HEK293 (cell line): ENCODE measurements around the gene ANKRD63.

Experiments used
- CTCF ChIA-PET: fragments of 350-600 bp; formaldehyde crosslinking; extraction: SDS; loops from one replicate; lab custom pipeline; 2021; ENCODE audit warnings: antibody characterized with exemption; lab: Yijun Ruan, JAX
- POLR2A ChIA-PET: fragments of 300-600 bp; formaldehyde crosslinking; extraction: SDS; loops from one replicate; lab custom pipeline; 2020; ENCODE audit warnings: antibody characterized with exemption, inconsistent platforms; lab: Yijun Ruan, JAX
- H3K27ac ChIP-seq: fragments of 200-500 bp; sonication (Bioruptor generic); 2 replicates; pipeline ENCODE4 v1.5.1; 2014; ENCODE audit warnings: low read depth, low read length, control low read depth, inconsistent platforms; ENCODE audit errors: extremely low read depth
- H3K36me3 ChIP-seq, 2 experiments: fragments of 200-500 bp in 1 of 2; sonication (Bioruptor generic) in 1 of 2; 1 replicate in 1 of 2; 2 replicates in 1 of 2; pipeline ENCODE4 v1.5.1; 2014 to 2017; ENCODE audit warnings: inconsistent platforms in 2 of 2, low read length in 2 of 2; ENCODE audit not compliant: control insufficient read depth in 2 of 2, insufficient read depth in 1 of 2
- H3K4me1 ChIP-seq: fragments of 200-500 bp; sonication (Bioruptor generic); 2 replicates; pipeline ENCODE4 v1.5.1; 2014; ENCODE audit warnings: mild to moderate bottlenecking, low read length, inconsistent platforms; ENCODE audit not compliant: control insufficient read depth, insufficient read depth
- H3K4me3 ChIP-seq: 2 replicates; pipeline ENCODE4 v1.5.1; 2011; ENCODE audit warnings: low read depth, mild to moderate bottlenecking, control low read depth, low read length, moderate library complexity
- H3K9me3 ChIP-seq: fragments of 200-500 bp; sonication (Bioruptor generic); 2 replicates; pipeline ENCODE4 v1.5.1; 2014; ENCODE audit warnings: low read depth, low read length, inconsistent platforms; ENCODE audit not compliant: control insufficient read depth, insufficient read depth
- GLIS1 ChIP-seq: fragments of 450-650 bp; formaldehyde crosslinking; IDR thresholded peaks from 2 replicates; pipeline ENCODE4 v1.5.1; 2016; ENCODE audit warnings: missing biosample characterization, missing genetic modification characterization
- SCRT1 ChIP-seq: fragments of 450-650 bp; formaldehyde crosslinking; IDR thresholded peaks from 2 replicates; pipeline ENCODE4 v1.5.1; 2016; ENCODE audit warnings: missing biosample characterization, missing genetic modification characterization, borderline replicate concordance
- TCF7L2 ChIP-seq: IDR thresholded peaks from 2 replicates; pipeline ENCODE4 v1.6.1; 2011; ENCODE audit warnings: low read depth, mild to moderate bottlenecking, inconsistent platforms, low read length, moderate library complexity, borderline replicate concordance
- ZBTB1 ChIP-seq: fragments of 450-650 bp; formaldehyde crosslinking; IDR thresholded peaks from 2 replicates; pipeline ENCODE4 v1.5.1; 2016; ENCODE audit warnings: missing biosample characterization, missing genetic modification characterization
- ZFHX2 ChIP-seq: fragments of 450-650 bp; formaldehyde crosslinking; conservative IDR thresholded peaks from 2 replicates; pipeline ENCODE4 v1.5.1; 2016; ENCODE audit warnings: missing biosample characterization, missing genetic modification characterization
- ZFP3 ChIP-seq: fragments of 450-650 bp; formaldehyde crosslinking; IDR thresholded peaks from 2 replicates; pipeline ENCODE4 v1.5.1; 2016; ENCODE audit warnings: low read depth, missing biosample characterization, missing genetic modification characterization
- ZIC2 ChIP-seq: fragments of 450-650 bp; formaldehyde crosslinking; IDR thresholded peaks from 2 replicates; pipeline ENCODE4 v1.5.1; 2016; ENCODE audit warnings: missing biosample characterization, missing genetic modification characterization
- ZNF202 ChIP-seq: fragments of 450-650 bp; formaldehyde crosslinking; IDR thresholded peaks from 2 replicates; pipeline ENCODE4 v1.5.1; 2016; ENCODE audit warnings: missing biosample characterization, missing genetic modification characterization, borderline replicate concordance
- ZNF335 ChIP-seq: fragments of 450-650 bp; formaldehyde crosslinking; conservative IDR thresholded peaks from 2 replicates; pipeline ENCODE4 v1.5.1; 2016; ENCODE audit warnings: missing biosample characterization, missing genetic modification characterization
- ZNF341 ChIP-seq: fragments of 450-650 bp; formaldehyde crosslinking; IDR thresholded peaks from 2 replicates; pipeline ENCODE4; 2016; ENCODE audit warnings: low read depth, missing biosample characterization, missing genetic modification characterization
- ZNF530 ChIP-seq: fragments of 450-650 bp; formaldehyde crosslinking; IDR thresholded peaks from 2 replicates; pipeline ENCODE4 v1.5.1; 2016; ENCODE audit warnings: low read depth, missing biosample characterization, missing genetic modification characterization
- ZNF623 ChIP-seq: fragments of 450-650 bp; formaldehyde crosslinking; IDR thresholded peaks from 2 replicates; pipeline ENCODE4 v1.5.1; 2016; ENCODE audit warnings: missing biosample characterization, missing genetic modification characterization
- ZNF654 ChIP-seq: fragments of 450-650 bp; formaldehyde crosslinking; IDR thresholded peaks from 2 replicates; pipeline ENCODE4 v1.5.1; 2016; ENCODE audit warnings: low read depth, missing biosample characterization, missing genetic modification characterization
- ZNF747 ChIP-seq: fragments of 450-650 bp; formaldehyde crosslinking; IDR thresholded peaks from 2 replicates; pipeline ENCODE4 v1.5.1; 2016; ENCODE audit warnings: missing biosample characterization, missing genetic modification characterization
- ZNF776 ChIP-seq: fragments of 450-650 bp; formaldehyde crosslinking; IDR thresholded peaks from 2 replicates; pipeline ENCODE4 v1.5.0; 2017; ENCODE audit warnings: missing biosample characterization, missing genetic modification characterization, borderline replicate concordance
- ZNF830 ChIP-seq: fragments of 450-650 bp; IDR thresholded peaks from 2 replicates; pipeline ENCODE4 v1.5.0; 2018; ENCODE audit warnings: missing biosample characterization, missing genetic modification characterization, low read depth, mild to moderate bottlenecking, moderate library complexity
- ZSCAN16 ChIP-seq: fragments of 450-650 bp; formaldehyde crosslinking; IDR thresholded peaks from 2 replicates; pipeline ENCODE4 v1.5.1; 2016; ENCODE audit warnings: missing biosample characterization, missing genetic modification characterization
- TF ChIP-seq, protein P1 (sequence below): fragments of 450-650 bp; formaldehyde crosslinking; IDR thresholded peaks from 2 replicates; pipeline ENCODE4 v1.5.1; 2016; ENCODE audit warnings: missing biosample characterization, missing genetic modification characterization
- TF ChIP-seq, protein P2 (sequence below): fragments of 450-650 bp; formaldehyde crosslinking; IDR thresholded peaks from 2 replicates; pipeline ENCODE4 v1.5.1; 2016; ENCODE audit warnings: missing biosample characterization, missing genetic modification characterization, borderline replicate concordance
- TF ChIP-seq, protein P3 (sequence below): fragments of 450-650 bp; formaldehyde crosslinking; IDR thresholded peaks from 2 replicates; pipeline ENCODE4 v1.5.1; 2016; ENCODE audit warnings: missing biosample characterization, missing genetic modification characterization
- TF ChIP-seq, protein P4 (sequence below): fragments of 450-650 bp; formaldehyde crosslinking; IDR thresholded peaks from 2 replicates; pipeline ENCODE4 v1.5.1; 2016; ENCODE audit warnings: missing biosample characterization, missing genetic modification characterization

Gene ANKRD63

DNA sequence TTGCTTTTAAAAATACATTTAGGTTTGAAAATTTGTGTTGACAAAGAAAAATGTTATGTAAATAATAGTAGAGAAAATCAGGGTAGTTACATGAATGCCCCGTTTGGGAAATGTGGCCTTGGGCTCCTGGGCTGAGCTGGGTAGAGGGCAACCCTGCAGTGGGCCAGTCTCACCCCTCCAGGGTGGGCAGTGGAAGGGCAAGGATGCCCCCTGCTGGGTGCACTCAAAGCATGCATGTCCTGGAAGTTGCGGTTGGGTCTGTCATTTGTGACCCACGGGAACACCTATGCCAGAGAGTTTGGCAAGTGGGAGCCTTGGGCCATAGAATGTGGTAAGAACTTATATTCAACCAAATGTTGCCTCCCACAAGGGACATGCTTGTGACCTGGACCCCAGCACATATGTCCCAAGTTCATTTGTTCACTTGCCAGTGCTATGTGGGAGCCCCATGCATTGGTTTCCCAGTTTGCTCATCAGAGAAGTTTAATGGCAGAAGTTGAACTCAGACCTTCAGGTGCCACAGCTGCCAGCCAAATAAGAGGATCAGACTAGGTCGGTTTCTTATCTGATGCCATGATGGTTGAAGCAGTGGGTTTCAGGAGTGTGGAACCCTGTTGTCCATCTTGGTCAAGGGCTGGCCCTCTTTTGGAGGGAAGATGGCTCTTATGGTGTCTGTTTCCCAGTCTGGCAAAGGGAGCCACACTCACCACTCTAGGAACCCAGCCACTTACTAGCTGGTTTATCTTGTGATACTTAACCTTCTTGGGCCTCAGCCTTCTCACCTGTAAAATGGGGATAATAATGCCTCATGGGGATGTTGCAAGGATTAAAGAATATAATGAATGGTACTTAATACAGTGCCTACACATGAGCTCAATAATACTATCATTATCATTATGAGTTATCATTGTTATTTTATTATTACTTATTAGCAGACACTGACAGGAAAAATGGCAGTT is 27.4 kb upstream of the ANKRD63 start (continued):
- TF ChIP-seq, protein P1, sequence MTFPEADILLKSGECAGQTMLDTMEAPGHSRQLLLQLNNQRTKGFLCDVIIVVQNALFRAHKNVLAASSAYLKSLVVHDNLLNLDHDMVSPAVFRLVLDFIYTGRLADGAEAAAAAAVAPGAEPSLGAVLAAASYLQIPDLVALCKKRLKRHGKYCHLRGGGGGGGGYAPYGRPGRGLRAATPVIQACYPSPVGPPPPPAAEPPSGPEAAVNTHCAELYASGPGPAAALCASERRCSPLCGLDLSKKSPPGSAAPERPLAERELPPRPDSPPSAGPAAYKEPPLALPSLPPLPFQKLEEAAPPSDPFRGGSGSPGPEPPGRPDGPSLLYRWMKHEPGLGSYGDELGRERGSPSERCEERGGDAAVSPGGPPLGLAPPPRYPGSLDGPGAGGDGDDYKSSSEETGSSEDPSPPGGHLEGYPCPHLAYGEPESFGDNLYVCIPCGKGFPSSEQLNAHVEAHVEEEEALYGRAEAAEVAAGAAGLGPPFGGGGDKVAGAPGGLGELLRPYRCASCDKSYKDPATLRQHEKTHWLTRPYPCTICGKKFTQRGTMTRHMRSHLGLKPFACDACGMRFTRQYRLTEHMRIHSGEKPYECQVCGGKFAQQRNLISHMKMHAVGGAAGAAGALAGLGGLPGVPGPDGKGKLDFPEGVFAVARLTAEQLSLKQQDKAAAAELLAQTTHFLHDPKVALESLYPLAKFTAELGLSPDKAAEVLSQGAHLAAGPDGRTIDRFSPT (tag by site-specific recombination), result peak; percentile 24; the same call in 1 of the 2 replicates
- TF ChIP-seq ZNF530 (tag by site-specific recombination) (no peak), ZNF830 (tag by site-specific recombination) (no peak), ZNF776 (tag by site-specific recombination) (no peak), ZNF654 (tag by site-specific recombination) (peak; percentile 85), ZBTB1 (tag by site-specific recombination) (no peak)

DNA sequence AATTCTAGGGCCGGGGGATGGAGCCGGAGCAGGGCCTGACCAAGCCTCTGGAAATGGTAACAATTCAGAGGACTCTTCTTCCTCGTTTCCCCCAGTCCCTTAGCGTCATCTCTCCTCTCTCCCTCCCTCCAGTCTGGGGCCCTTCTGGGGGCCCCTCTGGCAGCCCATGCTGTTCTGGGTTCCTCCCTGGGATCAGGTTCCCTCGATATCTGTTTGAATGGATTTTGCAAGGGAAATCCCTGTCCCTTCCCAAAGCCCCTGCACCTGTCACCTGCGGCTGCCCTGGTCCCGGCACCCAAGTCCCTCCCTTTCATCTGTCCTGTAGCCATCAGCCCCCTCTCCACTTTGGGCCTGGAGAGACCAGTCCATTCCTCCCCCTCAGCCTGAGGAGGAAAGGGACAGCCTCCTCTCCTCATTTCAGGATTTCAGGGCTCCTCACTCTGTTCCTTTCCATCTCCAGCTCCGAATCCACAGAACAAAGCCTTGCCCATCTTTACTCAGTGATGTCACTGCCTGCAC is 26.5 kb upstream of the ANKRD63 start:
- Histone ChIP-seq H3K9me3 (no peaks in the 10 kb centered on the region), H3K4me1 (no peaks in the 10 kb centered on the region; the same call in 1 of the 2 replicates), H3K27ac (no peak overlapping the region), H3K36me3 (no peaks in the 10 kb centered on the region), H3K4me3 (no peak overlapping the region)
- peak; percentile 60 for TF ChIP-seq ZNF341 (tag by site-specific recombination)
- no peak for TF ChIP-seq ZNF747 (tag by site-specific recombination)
- no peak for TF ChIP-seq ZNF202
- TF ChIP-seq, protein P2, sequence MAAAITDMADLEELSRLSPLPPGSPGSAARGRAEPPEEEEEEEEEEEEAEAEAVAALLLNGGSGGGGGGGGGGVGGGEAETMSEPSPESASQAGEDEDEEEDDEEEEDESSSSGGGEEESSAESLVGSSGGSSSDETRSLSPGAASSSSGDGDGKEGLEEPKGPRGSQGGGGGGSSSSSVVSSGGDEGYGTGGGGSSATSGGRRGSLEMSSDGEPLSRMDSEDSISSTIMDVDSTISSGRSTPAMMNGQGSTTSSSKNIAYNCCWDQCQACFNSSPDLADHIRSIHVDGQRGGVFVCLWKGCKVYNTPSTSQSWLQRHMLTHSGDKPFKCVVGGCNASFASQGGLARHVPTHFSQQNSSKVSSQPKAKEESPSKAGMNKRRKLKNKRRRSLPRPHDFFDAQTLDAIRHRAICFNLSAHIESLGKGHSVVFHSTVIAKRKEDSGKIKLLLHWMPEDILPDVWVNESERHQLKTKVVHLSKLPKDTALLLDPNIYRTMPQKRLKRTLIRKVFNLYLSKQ, result no peak
- TF ChIP-seq ZNF623 (tag by site-specific recombination), result no peak
- TF ChIP-seq ZFP3 (tag by site-specific recombination), result no peak
- POLR2A ChIA-PET, result interaction anchor here (1.2 to 1.8 kb wide), 2 partner anchors 18 to 30 kb away, joined by 4 to 6 read pairs; no protein-coding TSS in a partner anchor
- CTCF ChIA-PET, result interaction anchor here (0.7 to 16.0 kb wide), 19 partner anchors 8 to 262 kb away, joined by 3 to 248 read pairs (median 7); partner anchors contain the start of gene ANKRD63

DNA sequence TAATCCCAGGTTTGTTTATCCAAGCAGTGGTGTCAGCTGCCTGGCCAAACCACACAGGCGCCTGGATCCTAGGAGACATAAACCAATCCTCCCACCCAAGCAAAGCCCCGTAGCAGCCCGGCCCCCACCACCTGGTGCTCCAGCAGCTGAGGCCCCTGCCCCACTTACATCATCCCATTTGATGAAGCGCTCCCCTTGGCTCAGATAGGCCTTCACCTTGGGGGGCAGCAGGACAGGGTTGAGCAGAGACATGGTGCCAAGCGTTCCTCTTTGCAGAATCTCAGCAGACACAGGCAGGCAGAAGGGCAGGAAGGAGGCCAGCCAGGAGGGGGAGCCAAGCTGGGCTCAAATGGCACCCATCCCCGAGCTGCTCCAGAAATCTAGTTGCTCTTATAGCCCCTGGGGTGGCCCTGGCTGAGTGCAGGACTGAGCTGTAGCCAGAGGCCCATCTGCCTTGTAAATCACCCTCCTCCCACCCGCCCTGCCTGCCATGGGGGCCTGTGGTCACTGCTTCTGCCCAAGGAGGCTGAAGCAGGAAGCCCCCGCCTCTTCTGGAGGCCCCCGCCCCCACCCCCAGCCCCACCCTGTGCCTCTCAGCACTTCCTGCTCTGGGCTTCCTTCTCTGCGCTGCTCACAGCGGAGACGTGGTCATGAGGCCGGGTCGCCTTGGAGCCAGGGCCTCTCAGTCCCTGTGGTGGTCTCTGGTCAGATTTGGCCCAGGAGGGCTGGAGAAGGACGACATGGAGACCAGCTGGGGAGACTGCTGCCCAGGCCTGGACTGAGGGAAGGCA is 24.8 kb upstream of the ANKRD63 start, which contains the start of gene PLCB2:
TSS of gene PLCB2 (minus strand) at position 515 of the 791 bp plus-strand sequence. CDS start at position 252, 263 bp downstream.
- Histone ChIP-seq H3K4me3 (no peak within 1 kb of the TSS), H3K4me1 (no peaks in the 10 kb centered on the region), H3K36me3 (no peaks in the 10 kb centered on the region), H3K9me3 (no peaks in the 10 kb centered on the region), H3K27ac (no peak within 1 kb of the TSS; the same call in 1 of the 2 replicates)
- CTCF ChIA-PET, result interaction anchor here (0.6 to 16.0 kb wide), 12 partner anchors 12 to 90 kb away, joined by 3 to 248 read pairs (median 4); no protein-coding TSS in a partner anchor
- POLR2A ChIA-PET, result no interaction called here
- TF ChIP-seq, protein P3, sequence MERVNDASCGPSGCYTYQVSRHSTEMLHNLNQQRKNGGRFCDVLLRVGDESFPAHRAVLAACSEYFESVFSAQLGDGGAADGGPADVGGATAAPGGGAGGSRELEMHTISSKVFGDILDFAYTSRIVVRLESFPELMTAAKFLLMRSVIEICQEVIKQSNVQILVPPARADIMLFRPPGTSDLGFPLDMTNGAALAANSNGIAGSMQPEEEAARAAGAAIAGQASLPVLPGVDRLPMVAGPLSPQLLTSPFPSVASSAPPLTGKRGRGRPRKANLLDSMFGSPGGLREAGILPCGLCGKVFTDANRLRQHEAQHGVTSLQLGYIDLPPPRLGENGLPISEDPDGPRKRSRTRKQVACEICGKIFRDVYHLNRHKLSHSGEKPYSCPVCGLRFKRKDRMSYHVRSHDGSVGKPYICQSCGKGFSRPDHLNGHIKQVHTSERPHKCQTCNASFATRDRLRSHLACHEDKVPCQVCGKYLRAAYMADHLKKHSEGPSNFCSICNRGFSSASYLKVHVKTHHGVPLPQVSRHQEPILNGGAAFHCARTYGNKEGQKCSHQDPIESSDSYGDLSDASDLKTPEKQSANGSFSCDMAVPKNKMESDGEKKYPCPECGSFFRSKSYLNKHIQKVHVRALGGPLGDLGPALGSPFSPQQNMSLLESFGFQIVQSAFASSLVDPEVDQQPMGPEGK, result peak; percentile 26; the same call in 1 of the 2 replicates
- peak; percentile 66 for TF ChIP-seq GLIS1 (tag by site-specific recombination)
- TF ChIP-seq ZIC2, result peak; percentile 81
- no peak for TF ChIP-seq ZSCAN16 (tag by site-specific recombination)
- TF ChIP-seq, protein P4, sequence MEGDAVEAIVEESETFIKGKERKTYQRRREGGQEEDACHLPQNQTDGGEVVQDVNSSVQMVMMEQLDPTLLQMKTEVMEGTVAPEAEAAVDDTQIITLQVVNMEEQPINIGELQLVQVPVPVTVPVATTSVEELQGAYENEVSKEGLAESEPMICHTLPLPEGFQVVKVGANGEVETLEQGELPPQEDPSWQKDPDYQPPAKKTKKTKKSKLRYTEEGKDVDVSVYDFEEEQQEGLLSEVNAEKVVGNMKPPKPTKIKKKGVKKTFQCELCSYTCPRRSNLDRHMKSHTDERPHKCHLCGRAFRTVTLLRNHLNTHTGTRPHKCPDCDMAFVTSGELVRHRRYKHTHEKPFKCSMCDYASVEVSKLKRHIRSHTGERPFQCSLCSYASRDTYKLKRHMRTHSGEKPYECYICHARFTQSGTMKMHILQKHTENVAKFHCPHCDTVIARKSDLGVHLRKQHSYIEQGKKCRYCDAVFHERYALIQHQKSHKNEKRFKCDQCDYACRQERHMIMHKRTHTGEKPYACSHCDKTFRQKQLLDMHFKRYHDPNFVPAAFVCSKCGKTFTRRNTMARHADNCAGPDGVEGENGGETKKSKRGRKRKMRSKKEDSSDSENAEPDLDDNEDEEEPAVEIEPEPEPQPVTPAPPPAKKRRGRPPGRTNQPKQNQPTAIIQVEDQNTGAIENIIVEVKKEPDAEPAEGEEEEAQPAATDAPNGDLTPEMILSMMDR, result peak; percentile 52
- 0 out of 2 replicates have a peak, but pooled peaks have one; percentile 33 for TF ChIP-seq ZNF335 (tag by site-specific recombination)
- TF ChIP-seq TCF7L2, result no peak
- 0 out of 2 replicates have a peak, but pooled peaks have one; percentile 9 for TF ChIP-seq ZFHX2
- no peak for TF ChIP-seq SCRT1
